Ovary (tissue), 9 donors: ENCODE results near the gene AANAT. TPM values are rescaled to one million over a fixed set of nuclear protein-coding genes. Genes with fewer than 3 reads are reported as not detected.

Experiments
- DNase-seq, 5 donors: peaks; one replicate each; pipeline ENCODE4 v3.0.0-alpha.2; 2019 to 2020
- H3K27ac ChIP-seq, 2 donors: fragments of 200-600 bp; one replicate each; pipeline versions ENCODE4 v1.5.1 to v1.8.0; 2019 to 2022
- H3K27me3 ChIP-seq: fragments of 200-600 bp; one replicate; pipeline ENCODE4 v1.8.0; 2022
- H3K36me3 ChIP-seq: fragments of 200-600 bp; sonication (generic); one replicate; pipeline ENCODE4 v1.5.1; 2019
- H3K4me1 ChIP-seq: one replicate; pipeline ENCODE4 v1.8.1; 2013; ENCODE audit warnings: mild to moderate bottlenecking, moderate library complexity; ENCODE audit not compliant: insufficient read depth
- H3K4me3 ChIP-seq: fragments of 200-600 bp; sonication (generic); one replicate; pipeline ENCODE4 v1.5.1; 2017
- H3K9me3 ChIP-seq, 2 donors: fragments of 200-600 bp in 1 of 2; sonication (generic) in 1 of 2; one replicate each; pipeline versions ENCODE4 v1.5.1 to v1.8.1; 2013 to 2019; ENCODE audit warnings: mild to moderate bottlenecking in 1 of 2, moderate library complexity in 1 of 2
- CTCF ChIP-seq, 3 donors: fragments of 450-650 bp in 2 of 3; fragments of 200-600 bp in 1 of 3; IDR thresholded peaks; one replicate each; pipeline versions ENCODE4 v1.5.1 to v1.8.0; 2016 to 2022; ENCODE audit warnings: antibody characterized with exemption in 3 of 3, mild to moderate bottlenecking in 1 of 3
- EP300 ChIP-seq: sonication (generic); formaldehyde crosslinking; IDR thresholded peaks from one replicate; pipeline ENCODE4 v1.6.1; 2017; ENCODE audit warnings: antibody characterized with exemption
- POLR2A ChIP-seq: fragments of 450-650 bp; IDR thresholded peaks from one replicate; pipeline ENCODE4 v1.6.1; 2017; ENCODE audit warnings: antibody characterized with exemption, mild to moderate bottlenecking, moderate library complexity
- WGBS, 3 donors: extraction: QIAGEN DNeasy Blood & Tissue Kit in 1 of 3; methylation state at CpG; one replicate each; pipeline versions ENCODE4 v1.1.5 to v1.1.7; 2013 to 2017; 5-methylcytosine and 5-hydroxymethylcytosine counted together
- intact Hi-C, 4 donors: fragments of 100-400 bp; cut with DNase I; formaldehyde crosslinking; loops; one replicate each; pipeline versions ENCODE4 v1.11.0 to v1.15.1; 2022 to 2023
- polyA plus RNA-seq, 2 donors: library from polyadenylated mRNA; stranded (reverse); fragments of 200-250 nt in 1 of 2; fragments of 350-450 nt in 1 of 2; fragmentation: Illumina TruSeq in 1 of 2; extraction: RNeasy Lipid Tissue Mini Kit (QIAGEN cat#74804) in 1 of 2; gene quantifications; one replicate each; pipeline ENCODE4 v1.2.3, GENCODE V29; 2013 to 2014
- total RNA-seq, 7 donors: library from RNA; depleted of rRNA in 2 of 7; stranded (reverse); fragments of >200 nt in 2 of 7; fragmentation: NEBNext Ultra II Directional in 3 of 7; extraction: Animal tissue kit (Norgen Biotek cat#: 25700) in 3 of 7; gene quantifications; one replicate each; pipeline versions ENCODE4 v1.1.0 to v1.2.4, GENCODE V29; 2016 to 2023
- donor health status: DM: no; HTN: no; CAD: no; lungs with moderate emphysema.
- donor health status: DM: no; HTN: no; CAD: no.
- donor health status: Bipolar disorder and iron deficiency.
- donor health status: DM: yes; HTN: yes; CAD: no.
- donor health status: DM: no; HTN: no; CAD: no.
- donor health status: DM: yes; HTN: yes; CAD: no.

AANAT gene
- total and polyA plus RNA-seq, 9 donors: not detected

GRCh38 chr17:76442341-76443338 is 24.8 kb upstream of the AANAT start:
- H3K9me3 ChIP-seq: no peaks in the 10 kb centered on the region
- 90 to 96% (median 93%) methylated on average over 8 of the region's 8 CpGs for WGBS, 3 donors
- H3K36me3 ChIP-seq: no peaks in the 10 kb centered on the region
- H3K27ac ChIP-seq: no peak overlapping the region
- no peak overlapping the region for H3K4me3 ChIP-seq
- no peaks in the 10 kb centered on the region for H3K27me3 ChIP-seq
- intact Hi-C loops: no loop called here
- H3K4me1 ChIP-seq: peaks cover under 1% of the 10 kb centered on the region
- TF ChIP-seq EP300: no peak
- TF ChIP-seq POLR2A: no peak
- TF ChIP-seq CTCF (IDR thresholded peaks at IDR 0.05): no peak
- no peak for DNase-seq

- TF ChIP-seq CTCF (IDR thresholded peaks at IDR 0.05): no peak
- Histone ChIP-seq H3K36me3 (no peaks in the 10 kb centered on the region), H3K4me1 (peaks cover 1% of the 10 kb centered on the region), H3K27me3 (no peaks in the 10 kb centered on the region), H3K4me3 (no peak overlapping the region), H3K9me3 (no peaks in the 10 kb centered on the region), H3K27ac (no peak overlapping the region)
- 79 to 87% (median 85%) methylated on average over 9 of the region's 9 CpGs for WGBS, 3 donors
- intact Hi-C loops: loop anchor here in 1 of 4 donors (5.0 kb wide), 1 partner anchor 32 kb away; no protein-coding TSS in a partner anchor
- DNase-seq: no peak
Measured at GRCh38 chr17:76444518-76445311, 22.7 kb upstream of the AANAT start.

- Histone ChIP-seq H3K4me1 (peaks cover 1% of the 10 kb centered on the region), H3K27ac (no peak overlapping the region), H3K27me3 (no peaks in the 10 kb centered on the region), H3K36me3 (no peaks in the 10 kb centered on the region), H3K9me3 (no peaks in the 10 kb centered on the region), H3K4me3 (no peak overlapping the region)
- 75 to 77% (median 76%) methylated on average over 10 of the region's 10 CpGs for WGBS, 3 donors
- intact Hi-C loops: loop anchor here in 1 of 4 donors (5.0 kb wide), 1 partner anchor 34 kb away; no protein-coding TSS in a partner anchor
- no peak for TF ChIP-seq EP300
- TF ChIP-seq POLR2A: no peak
- TF ChIP-seq CTCF (IDR thresholded peaks at IDR 0.05): no peak
- DNase-seq: no peak
Measured at GRCh38 chr17:76445697-76446448, 21.5 kb upstream of the AANAT start.
